Raji (cell line): Measurements from ENCODE around the gene DPYSL5.

Experiments used
- POLR2A ChIP-seq: IDR thresholded peaks from 2 replicates; pipeline ENCODE4 v1.6.1; 2011; ENCODE audit warnings: low read depth, low read length, control low read depth; ENCODE audit not compliant: insufficient read depth

Gene DPYSL5

DNA sequence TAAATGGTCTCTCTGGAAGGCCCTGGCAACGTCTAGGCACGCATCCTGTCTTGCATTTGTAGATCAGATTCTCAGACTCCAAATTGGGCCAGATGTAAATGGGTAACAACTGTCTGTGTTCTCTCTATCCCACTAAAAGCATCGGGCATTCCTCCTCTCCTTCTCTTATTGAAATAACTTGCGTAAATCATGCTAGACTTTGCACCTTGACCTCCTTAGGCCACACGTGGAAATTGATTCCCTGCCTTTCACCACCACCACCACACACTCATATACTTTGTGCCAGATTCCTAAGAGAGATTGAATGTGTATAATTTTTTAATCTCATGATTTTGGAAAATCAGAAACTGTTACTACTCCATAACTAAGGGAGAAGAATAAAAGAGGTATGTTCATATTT, 143.8 kb downstream of the DPYSL5 start:
- TF ChIP-seq POLR2A, result no peak

DNA sequence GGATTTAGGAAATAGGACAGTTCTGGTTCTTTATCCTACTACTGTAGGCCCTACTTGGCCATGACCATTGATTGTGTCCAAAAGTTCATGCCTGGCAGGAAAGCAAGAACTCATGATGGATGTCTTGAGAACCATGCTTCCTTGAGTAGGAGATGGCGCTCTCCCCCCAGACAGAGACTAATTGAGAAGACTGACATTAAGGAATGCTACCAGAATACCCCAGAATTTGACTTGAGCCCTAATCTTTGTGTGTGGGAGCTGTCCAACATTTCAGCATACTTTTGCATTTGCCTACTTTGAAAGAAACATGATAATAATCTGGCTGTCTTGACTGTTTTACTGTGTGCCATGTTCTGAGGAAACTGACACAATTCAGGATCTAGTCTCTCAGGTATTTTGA, 145.8 kb downstream of the DPYSL5 start:
- TF ChIP-seq POLR2A, result no peak

DNA sequence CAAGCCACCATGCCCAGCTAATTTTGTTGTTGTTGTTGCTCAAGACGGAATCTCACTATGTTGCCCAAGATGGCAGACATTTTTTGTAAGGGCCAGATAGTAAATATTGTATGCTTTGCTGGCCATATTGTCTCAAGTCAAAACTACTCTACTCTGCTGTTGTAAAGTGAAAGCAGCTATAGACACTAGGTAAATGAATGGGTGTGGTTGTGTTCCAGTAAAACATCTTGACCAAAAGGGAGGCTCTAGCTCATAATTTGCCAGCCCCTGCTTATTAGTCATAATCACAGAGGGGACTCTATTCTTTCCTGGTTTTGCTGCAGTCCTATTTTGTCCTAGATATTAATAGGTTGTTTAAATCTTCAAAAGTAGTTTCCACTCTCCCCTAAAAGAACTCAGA, 147.1 kb downstream of the DPYSL5 start:
- no peak for TF ChIP-seq POLR2A

DNA sequence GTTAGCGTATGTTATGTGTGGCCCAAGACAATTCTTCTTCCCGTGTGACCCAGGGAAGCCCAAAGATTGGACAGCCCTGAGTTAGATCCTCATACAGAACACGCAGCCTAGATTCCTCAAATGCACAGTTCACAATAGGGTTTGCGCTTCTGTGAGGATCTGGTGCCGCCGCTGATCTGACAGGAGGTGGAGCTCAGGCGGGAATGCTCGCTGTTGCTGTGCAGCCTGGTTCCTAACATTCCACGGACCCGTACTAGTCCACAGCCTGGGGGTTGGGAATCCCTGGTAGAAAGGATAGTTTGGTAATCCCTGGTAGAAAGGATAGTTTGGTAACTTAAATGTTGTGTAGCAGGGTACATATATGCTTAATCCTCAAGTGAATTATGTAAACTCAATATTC, 149.5 kb downstream of the DPYSL5 start:
- no peak for TF ChIP-seq POLR2A

DNA sequence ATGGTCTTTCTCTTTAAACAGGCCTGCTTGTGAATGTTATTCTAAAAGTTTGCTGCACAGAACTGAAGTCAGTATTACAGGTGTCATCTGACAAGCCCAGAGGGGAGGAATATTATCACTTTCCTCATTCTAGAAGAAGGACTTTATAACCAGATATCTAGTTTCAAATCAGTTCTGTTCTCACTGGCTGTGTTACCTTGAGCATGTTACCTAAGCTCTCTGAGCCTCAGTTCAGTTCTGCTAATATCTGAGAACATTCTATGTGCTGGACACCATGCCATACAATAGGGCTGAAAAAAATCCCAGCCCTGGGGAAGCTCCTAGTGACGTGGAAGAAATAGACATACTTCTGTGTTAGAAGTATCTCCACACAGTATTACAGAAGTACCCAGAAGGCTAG, 150.4 kb downstream of the DPYSL5 start:
- TF ChIP-seq POLR2A, result no peak
